GM18507 (cell line): Measurements from ENCODE around the gene SYNE2.

Source experiments
- DNase-seq: peaks from one replicate; pipeline ENCODE4 v3.0.0; 2011; ENCODE audit warnings: low read depth; ENCODE audit not compliant: insufficient read length; ENCODE audit errors: extremely low spot score
- FAIRE-seq: peaks from 2 replicates; lab custom pipeline; 2011; peaks lifted over from hg19 to GRCh38; lab: Jason Lieb, UNC

SYNE2 gene

DNA sequence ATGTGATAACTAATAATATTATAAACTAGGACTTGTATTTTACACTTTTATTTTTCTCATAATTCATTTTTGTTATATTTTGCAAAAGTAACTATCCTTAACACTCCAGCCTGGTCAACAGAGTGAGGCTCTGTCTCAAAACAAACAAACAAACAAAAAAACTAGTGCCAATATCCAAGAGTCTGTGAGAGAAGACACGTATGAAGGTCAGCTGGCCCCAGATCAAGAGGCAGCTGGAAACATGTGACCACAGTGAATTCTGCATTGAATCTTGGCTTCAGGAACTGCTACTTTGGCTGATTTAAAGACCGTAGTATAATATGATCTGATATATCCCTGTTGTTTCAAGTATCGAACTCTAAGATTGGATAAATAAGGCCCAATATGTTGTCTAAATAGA lies 394.4 kb downstream of the SYNE2 start:
- FAIRE-seq (no peak), DNase-seq (no peak)

DNA sequence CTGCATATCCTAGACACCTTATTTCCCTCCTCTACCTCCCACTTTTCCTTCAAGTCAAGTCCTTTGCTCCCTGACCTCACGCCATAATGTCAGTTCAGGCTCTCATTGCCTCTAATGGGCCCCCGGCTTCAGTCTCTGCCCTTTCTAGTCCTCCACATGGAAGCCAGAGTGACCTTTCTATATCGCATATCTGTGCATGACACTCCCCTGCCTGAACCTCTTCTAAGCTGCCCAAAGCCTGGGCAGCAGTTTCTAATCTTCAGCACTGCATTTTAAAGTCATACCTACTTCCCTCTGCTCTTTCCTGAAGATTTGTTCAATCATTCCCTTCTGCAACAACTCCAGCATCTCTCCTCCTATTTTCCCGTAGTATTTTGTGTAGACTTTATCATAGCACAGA lies 395.9 kb downstream of the SYNE2 start:
- DNase-seq (no peak), FAIRE-seq (no peak)

GRCh38 chr14:64249363-64249762 lies 396.6 kb downstream of the SYNE2 start:
- no peak for DNase-seq
- no peak for FAIRE-seq

DNA sequence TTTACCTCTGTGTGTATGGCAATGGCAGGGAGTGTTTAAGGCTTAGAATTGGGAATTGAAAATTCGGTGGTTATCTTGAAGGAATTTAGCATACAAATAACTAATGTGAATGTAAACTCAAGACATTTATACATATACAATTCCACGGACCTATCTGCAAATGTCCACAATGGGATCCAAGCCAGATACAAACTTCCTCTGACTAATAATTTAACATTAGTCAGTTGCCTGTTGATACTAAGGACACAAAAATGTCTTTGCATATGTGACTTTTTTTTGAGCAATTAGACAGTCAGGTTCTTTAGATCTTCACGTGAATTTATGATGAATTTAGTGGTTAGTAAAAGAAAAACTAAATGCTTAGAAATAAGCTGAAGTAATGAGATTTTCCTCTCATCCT lies 400.9 kb downstream of the SYNE2 start:
- FAIRE-seq (no peak), DNase-seq (no peak)

DNA sequence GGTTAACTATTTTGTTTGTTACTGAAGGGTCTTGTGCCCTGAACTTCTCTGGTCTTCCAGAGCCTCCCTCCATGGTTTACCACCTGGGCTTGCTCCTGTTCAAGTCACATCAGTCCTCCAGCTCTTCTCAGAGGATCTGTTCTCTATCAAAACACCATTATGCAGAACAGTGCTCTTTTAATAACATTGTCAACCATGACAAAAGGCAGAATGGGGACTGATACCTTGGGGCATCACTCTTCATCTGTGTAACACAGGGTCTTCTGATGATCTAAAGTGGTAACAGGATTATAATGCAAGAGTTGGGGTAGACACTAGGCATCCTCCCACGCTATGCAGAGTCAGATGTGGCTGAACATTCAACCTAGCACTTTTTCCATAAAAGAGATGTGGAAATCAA lies 403.0 kb downstream of the SYNE2 start:
- no peak for DNase-seq
- no peak for FAIRE-seq

DNA sequence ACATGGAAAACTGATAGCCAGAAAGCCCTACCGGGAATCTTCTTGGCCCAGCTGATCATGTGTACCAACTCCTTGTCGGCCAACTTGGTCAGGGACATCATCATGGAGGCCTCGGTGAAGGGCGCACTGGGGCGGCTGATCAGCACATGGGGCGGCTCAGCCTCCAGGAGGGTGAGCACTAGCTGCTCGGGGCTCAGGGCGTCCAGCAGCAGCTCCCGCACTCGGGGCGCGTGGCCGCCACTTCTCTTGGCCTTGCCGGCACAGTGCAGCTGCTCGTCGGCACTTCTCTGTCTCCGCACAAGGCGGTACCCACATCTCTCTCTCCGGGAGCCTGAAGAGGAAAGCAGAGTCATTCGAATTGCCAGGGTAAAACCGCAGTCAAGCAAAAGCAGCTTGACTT lies 407.6 kb downstream of the SYNE2 start:
- FAIRE-seq (no peak), DNase-seq (no peak)

DNA sequence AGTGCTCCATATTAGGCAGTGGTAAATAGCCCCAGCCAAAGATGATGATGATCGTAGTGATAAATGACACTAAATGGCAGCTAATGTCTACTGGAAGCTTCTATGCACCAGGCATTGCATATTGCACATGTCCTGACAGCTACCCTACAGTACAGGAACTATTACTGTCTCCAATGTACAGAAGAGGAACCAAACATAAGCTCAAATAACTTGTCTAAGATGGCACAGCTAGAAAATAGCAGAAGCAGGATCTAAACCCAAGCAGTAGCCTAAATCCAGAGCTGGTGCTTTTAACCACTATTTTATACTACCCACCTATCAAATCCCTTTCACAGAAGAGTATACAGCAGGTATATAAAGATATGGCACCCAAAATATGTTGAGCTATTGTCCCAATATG lies 412.4 kb downstream of the SYNE2 start:
- no peak for DNase-seq
- FAIRE-seq, result no peak

- FAIRE-seq (peak; percentile 31), DNase-seq (no peak)
Measured at GRCh38 chr14:64266239-64266638, 413.4 kb downstream of the SYNE2 start.

GRCh38 chr14:64272019-64272418 lies 419.2 kb downstream of the SYNE2 start:
- FAIRE-seq (no peak), DNase-seq (no peak)
